Activated naive CD4-positive, alpha-beta T cell treated with anti-CD3 and anti-CD28 coated beads, Interleukin-2, amount 50 U/mL, for 72 hours (primary cell): ENCODE data around the gene ARHGAP10. TPM values are rescaled to one million over a fixed set of nuclear protein-coding genes. Genes with fewer than 3 reads are reported as not detected.

Experiments
- ATAC-seq, 2 donors: fragments of 150-1000 bp; cut with Tn5 transposase; 2 replicates each; pipeline ENCODE4 v1.10.0; 2021; ENCODE audit warnings: mild to moderate bottlenecking in 2 of 2, moderate library complexity in 2 of 2
- DNase-seq, 2 donors: peaks; one replicate each; pipeline ENCODE4 v3.0.0; 2021 to 2022; ENCODE audit warnings: low spot score in 2 of 2
- H3K27ac Mint-ChIP-seq, 2 donors: one replicate each; pipeline ENCODE4 v1.8.0; 2022; ENCODE audit warnings: mild to moderate bottlenecking in 2 of 2, mixed read lengths in 2 of 2
- H3K36me3 Mint-ChIP-seq, 2 donors: one replicate each; pipeline ENCODE4 v1.8.0; 2022; ENCODE audit warnings: mixed read lengths in 2 of 2
- H3K9me3 Mint-ChIP-seq, 2 donors: one replicate each; pipeline ENCODE4 v1.8.0; 2022; ENCODE audit warnings: mixed read lengths in 2 of 2
- total RNA-seq, 2 donors: library from RNA; stranded (reverse); gene quantifications; one replicate each; pipeline ENCODE4 v1.2.3, GENCODE V29; 2022

Gene ARHGAP10
- total RNA-seq, 2 donors from 2014 or later, result 2.9 to 6.4 TPM

DNA sequence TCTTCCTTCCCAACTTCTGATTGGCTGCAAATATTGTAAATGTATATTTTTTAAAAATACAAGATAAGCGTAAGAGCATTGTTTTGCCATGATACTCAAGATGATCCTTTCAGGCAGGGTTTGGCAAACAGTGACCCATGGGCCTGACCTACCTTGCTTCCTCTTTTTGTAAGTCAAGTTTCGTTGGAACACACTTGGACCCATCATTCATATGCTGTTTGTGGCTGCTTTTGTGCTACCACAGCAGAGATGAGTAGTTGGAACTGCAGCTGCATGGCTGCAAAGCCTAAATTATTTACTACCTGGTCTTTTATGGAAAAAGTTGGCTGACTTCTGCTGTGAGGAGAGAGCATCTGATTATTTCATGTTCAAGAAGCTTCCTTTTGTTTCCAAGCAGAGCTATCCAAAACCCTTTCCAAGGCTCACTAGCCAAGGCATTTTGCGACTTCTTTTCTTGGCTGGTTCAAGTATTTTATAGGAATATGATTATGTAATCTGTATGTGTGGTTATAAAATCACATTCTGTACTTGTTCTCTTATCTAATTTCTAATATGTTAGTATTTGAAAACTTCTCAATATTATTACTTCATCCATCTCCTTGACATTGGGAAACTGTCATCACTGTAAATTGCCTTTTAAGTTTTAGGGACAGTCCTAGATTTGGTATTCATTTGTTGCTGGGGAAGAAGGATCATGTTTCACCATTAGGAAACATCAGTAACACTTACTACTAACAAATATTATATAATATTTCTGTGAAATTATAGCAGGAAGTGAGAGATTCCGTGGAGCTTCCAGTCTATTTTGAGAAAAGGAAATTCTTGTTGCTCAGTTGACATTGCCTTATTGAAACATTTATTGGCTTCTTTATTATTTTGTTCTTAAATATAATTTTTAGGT lies 109.2 kb downstream of the ARHGAP10 start:
- H3K36me3 Mint-ChIP-seq, result no peaks in the 10 kb centered on the region
- no peak for ATAC-seq
- H3K27ac Mint-ChIP-seq, result no peak overlapping the region
- no peak for DNase-seq
- H3K9me3 Mint-ChIP-seq, result no peaks in the 10 kb centered on the region

DNA sequence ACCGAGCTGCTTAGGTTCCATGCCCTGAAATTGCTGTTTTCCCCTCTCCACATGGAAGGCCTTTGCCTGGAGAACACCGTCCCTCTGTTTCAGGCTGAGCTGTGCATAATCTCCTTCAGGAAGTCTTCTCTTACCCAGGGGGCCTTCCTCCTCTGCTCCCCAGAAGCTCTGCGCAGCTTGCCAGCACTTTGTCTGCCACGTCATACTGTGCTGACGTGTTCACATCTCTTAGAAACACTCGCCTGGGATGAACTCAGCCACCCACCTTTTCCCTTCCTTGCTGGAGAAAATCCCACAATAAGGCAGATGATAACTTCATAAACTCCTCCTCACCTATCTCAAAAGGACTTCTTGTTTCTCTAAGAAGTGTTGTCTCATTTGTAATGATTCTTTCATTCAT lies 110.7 kb downstream of the ARHGAP10 start:
- H3K27ac Mint-ChIP-seq, result no peak overlapping the region
- H3K9me3 Mint-ChIP-seq, result no peaks in the 10 kb centered on the region
- DNase-seq (no peak), ATAC-seq (no peak)
- H3K36me3 Mint-ChIP-seq, result no peaks in the 10 kb centered on the region

- no peaks in the 10 kb centered on the region for H3K9me3 Mint-ChIP-seq
- H3K36me3 Mint-ChIP-seq, result no peaks in the 10 kb centered on the region
- ATAC-seq, result peak in 1 of 2 donors; percentile 55
- DNase-seq, result no peak
- no peak overlapping the region for H3K27ac Mint-ChIP-seq
Measured at GRCh38 chr4:147843162-147843561, 111.3 kb downstream of the ARHGAP10 start.

DNA sequence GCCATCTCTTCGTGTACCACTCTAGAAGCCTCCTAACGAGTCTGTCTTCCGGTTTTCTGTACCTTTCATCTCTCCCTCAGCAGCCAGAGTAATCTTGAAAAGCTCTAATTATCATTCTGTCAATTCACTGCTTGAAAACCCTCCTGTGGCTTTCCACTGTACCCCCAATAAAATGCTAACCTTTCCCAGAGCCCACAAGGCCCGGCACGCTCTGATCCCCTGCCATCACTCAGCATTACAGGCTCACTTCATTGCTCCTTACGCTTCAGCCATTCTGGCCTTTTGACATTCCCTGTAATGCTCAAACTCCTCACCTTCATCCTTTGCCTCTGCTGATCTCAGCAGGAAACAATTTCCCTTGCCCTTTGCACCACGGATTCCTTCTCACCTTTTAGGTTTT lies 112.9 kb downstream of the ARHGAP10 start:
- no peak for DNase-seq
- H3K9me3 Mint-ChIP-seq, result no peaks in the 10 kb centered on the region

DNA sequence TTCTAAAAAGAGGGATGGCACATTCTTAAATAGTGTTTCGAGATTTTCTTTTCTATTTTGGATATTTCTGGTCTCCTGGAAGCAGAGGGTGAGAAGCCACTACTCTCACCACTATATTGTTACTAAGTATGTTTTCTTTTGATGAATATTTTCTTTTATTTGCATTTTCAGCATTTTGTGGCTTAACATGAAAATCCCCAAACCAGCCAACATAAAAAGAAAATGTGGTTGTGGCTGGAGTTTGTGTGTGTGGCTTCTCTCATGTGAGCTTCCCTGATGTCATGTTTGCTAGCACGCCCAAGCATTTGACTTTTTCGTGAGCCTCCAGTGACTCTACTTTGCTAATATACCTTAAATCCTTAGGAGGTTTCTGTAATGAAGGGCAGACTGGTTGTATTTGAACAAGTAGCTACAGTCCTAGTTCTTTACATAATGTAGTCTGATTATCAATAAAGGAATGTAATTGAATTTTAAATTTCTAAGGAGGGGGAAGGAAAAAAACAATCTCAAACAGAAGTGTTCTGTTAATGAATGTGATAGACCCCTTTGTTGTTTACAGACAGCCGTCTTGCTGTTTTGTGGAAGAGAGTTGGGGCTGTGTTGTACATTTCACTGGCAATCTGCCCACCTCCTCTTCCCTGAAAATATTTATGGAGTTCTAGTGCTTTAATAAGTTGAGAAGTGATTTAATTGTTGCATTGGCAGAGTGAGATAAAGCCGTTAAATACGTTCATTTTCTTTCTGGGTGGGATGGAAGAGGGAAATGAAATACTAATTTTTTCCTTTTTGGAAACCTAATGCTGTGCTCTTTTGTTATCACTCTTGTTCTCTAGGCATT lies 114.6 kb downstream of the ARHGAP10 start:
- Mint-ChIP-seq H3K9me3 (no peaks in the 10 kb centered on the region), H3K27ac (no peak overlapping the region), H3K36me3 (peaks cover 0 to 9% of the 10 kb centered on the region in 2 donors)
- ATAC-seq, result peak; percentile 31 to 75
- DNase-seq, result peak in 1 of 2 donors; percentile 16

More for the DNA sequence above, 112.9 kb downstream of the ARHGAP10 start:
- peaks cover 0 to 2% of the 10 kb centered on the region in 2 donors for H3K36me3 Mint-ChIP-seq
- ATAC-seq, result no peak
- no peak overlapping the region for H3K27ac Mint-ChIP-seq

DNA sequence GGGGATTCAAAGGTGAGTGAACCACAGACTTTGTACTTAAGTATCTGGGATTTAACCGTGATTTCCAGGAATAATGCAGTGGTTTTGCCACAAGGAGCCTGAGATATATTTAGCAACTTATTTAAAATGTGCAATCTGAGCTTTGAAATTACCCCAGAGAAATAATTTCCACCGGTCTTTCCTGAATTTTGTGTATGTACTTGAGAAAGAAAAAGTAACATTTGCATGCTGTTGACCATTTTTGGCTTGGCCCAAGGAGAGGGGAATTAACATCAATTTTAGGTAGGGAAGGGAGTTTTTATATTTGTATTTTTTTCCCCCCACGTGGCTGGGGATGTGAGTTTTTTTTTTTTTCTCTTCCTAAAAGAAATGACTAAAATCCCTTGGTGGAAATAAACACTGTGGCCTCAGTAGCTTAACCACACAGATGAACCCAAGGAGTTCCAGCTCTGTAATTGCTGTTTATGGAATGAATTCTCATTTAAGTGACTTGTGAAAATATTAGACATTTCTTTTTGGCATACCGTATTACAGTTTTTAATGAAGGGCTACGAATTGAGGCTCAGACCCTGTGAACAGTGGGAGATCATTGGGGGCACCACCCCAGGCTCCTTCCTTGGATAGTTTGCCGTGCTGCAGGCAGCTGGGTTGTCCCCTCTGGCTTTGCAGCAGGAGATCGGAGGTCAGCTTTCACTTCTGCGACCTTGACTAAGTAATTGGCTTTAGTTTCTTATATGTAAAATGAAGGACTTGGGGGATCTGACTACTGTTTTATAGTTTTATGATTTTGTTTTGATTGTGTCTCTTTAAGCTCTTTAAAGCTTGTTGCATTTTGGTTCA lies 116.1 kb downstream of the ARHGAP10 start:
- ATAC-seq (no peak), DNase-seq (no peak)
- Mint-ChIP-seq H3K27ac (no peak overlapping the region), H3K36me3 (peaks cover 0 to 9% of the 10 kb centered on the region in 2 donors), H3K9me3 (no peaks in the 10 kb centered on the region)

DNA sequence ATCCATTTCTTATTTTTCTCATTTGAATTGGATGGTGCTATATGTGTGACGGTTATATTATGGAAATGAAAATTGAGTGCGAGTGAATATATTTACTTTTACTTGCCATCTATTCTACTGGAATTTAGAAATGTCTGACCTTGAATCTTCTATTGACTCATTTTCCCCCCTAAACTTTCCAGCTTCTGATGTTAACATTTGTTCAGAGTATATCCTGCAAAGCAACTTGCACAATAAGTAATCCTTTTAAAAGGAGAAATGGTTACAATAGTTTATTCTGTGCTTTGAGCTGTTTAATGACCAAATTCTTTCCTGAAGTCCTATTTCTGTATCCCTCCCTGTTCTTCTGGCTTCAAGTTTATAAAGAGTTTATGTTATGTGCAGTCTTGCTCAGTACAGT lies 116.7 kb downstream of the ARHGAP10 start:
- ATAC-seq (no peak), DNase-seq (no peak)
- no peaks in the 10 kb centered on the region for H3K9me3 Mint-ChIP-seq
- H3K27ac Mint-ChIP-seq, result no peak overlapping the region
- H3K36me3 Mint-ChIP-seq, result peaks cover 0 to 9% of the 10 kb centered on the region in 2 donors

DNA sequence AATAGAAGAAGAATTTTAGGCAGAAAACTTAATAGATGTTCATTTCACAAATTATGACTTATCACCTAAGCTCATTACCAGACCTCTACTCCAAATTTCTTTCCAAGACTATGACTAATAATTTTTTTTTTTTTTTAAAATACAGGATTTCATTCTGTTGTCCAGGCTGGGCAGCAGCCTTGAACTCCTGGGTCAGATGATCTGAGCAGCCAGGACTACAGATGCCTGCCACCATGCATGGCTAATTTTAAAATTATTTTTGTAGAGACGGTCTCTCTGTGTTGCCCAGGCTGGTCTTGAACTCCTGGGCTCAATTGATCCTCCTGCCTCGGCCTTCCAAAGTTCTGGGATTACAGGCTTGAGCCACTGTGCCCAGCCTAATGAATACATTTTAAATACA lies 119.2 kb downstream of the ARHGAP10 start:
- peaks cover 0 to 9% of the 10 kb centered on the region in 2 donors for H3K36me3 Mint-ChIP-seq
- DNase-seq (no peak), ATAC-seq (no peak)
- H3K9me3 Mint-ChIP-seq, result no peaks in the 10 kb centered on the region
- H3K27ac Mint-ChIP-seq, result no peak overlapping the region

DNA sequence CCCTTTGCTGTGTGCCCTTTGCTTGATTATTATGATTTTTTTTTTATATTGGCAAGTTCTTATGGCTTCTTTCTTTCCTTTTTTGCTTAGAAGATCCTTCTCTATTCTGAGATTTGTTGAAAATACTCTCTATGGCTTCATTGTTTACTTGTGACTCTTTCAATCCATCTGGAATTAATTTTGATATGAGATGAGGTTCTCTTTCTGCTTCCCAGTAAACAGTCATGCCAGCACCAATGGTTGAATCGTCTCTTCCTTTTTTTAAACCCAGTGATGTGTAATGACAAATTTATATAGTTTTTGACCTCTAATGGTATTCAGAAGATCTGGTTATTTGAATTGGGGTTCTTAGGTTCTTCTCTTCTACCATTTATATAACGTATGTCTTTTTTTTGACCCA lies 121.8 kb downstream of the ARHGAP10 start:
- no peak overlapping the region for H3K27ac Mint-ChIP-seq
- ATAC-seq (no peak), DNase-seq (no peak)
- H3K36me3 Mint-ChIP-seq, result peaks cover 0 to 9% of the 10 kb centered on the region in 2 donors
- no peaks in the 10 kb centered on the region for H3K9me3 Mint-ChIP-seq

GRCh38 chr4:147854154-147854553 lies 122.3 kb downstream of the ARHGAP10 start:
- peaks cover 0 to 9% of the 10 kb centered on the region in 2 donors for H3K36me3 Mint-ChIP-seq
- H3K27ac Mint-ChIP-seq, result no peak overlapping the region
- ATAC-seq (no peak), DNase-seq (no peak)
- H3K9me3 Mint-ChIP-seq, result no peaks in the 10 kb centered on the region

- ATAC-seq (no peak), DNase-seq (no peak)
- Mint-ChIP-seq H3K9me3 (no peaks in the 10 kb centered on the region), H3K36me3 (no peaks in the 10 kb centered on the region), H3K27ac (no peak overlapping the region)
Measured at GRCh38 chr4:147855571-147856009, 123.7 kb downstream of the ARHGAP10 start.

- no peak for ATAC-seq
- Mint-ChIP-seq H3K36me3 (no peaks in the 10 kb centered on the region), H3K27ac (no peak overlapping the region), H3K9me3 (no peaks in the 10 kb centered on the region)
- DNase-seq, result no peak
Measured at GRCh38 chr4:147860960-147861359, 129.1 kb downstream of the ARHGAP10 start.

- DNase-seq, result no peak
- ATAC-seq, result no peak
- H3K9me3 Mint-ChIP-seq, result no peaks in the 10 kb centered on the region
- no peak overlapping the region for H3K27ac Mint-ChIP-seq
- H3K36me3 Mint-ChIP-seq, result no peaks in the 10 kb centered on the region
Measured at GRCh38 chr4:147862043-147862692, 130.3 kb downstream of the ARHGAP10 start.

GRCh38 chr4:147863111-147863747 lies 131.3 kb downstream of the ARHGAP10 start:
- peak in 1 of 2 donors; percentile 29 for ATAC-seq
- no peaks in the 10 kb centered on the region for H3K36me3 Mint-ChIP-seq
- H3K9me3 Mint-ChIP-seq, result no peaks in the 10 kb centered on the region
- H3K27ac Mint-ChIP-seq, result no peak overlapping the region
- no peak for DNase-seq

DNA sequence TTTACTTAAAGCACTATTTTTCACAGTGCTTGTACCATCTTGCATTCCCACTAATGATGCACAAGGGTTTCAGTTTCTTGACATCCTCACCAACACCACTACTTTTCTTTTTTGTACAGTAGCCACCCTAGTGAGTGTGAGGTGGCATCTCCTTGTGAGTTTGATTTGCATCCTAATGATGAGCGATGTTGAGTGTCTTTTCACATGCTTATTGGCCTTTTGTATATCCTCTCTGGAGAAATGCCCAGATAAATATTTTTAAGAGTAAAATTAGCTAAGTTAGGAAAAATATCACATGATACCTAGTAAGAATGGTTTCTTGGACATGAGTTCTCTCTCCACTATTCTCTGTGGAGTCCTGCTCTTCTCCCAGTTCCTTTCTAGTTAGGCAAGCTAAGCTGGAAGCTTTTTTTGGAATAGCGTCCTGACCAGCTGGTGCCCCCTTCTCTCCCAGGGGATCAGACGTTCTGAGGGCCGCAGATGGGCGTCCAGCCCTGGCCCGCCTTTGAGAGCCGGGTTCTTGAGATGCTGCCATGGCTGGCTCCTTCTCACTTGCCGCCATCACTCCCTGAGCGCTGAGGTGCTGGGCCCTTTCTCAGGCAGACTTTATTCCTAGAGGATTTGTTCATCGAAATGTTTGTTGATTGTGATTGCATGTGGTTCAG lies 132.1 kb downstream of the ARHGAP10 start:
- H3K27ac Mint-ChIP-seq, result no peak overlapping the region
- ATAC-seq (no peak), DNase-seq (no peak)
- no peaks in the 10 kb centered on the region for H3K36me3 Mint-ChIP-seq
- H3K9me3 Mint-ChIP-seq, result no peaks in the 10 kb centered on the region
